Gastroesophageal sphincter (tissue), 4 donors: ENCODE measurements around the gene EHHADH. TPM values are rescaled to one million over a fixed set of nuclear protein-coding genes. Genes with fewer than 3 reads are reported as not detected.
A peak's percentile ranks its signal among the peaks of the same experiment; 100 is the strongest.
"Not testable (repeated sequence)": the region's sequence is repeated elsewhere in the genome, so short reads cannot be mapped to it uniquely, and the experiment has no call there.

Experiments
- ATAC-seq: fragments of 150-250 bp; one replicate; pipeline ENCODE4 v1.9.1; 2016; ENCODE audit warnings: mild to moderate bottlenecking, moderate library complexity
- H3K27ac ChIP-seq, 4 donors: fragments of 200-600 bp; sonication (generic) in 3 of 4; 1 replicate in 3 of 4; 2 replicates in 1 of 4; pipeline ENCODE4 v1.5.1; 2016 to 2019
- H3K27me3 ChIP-seq: fragments of 200-600 bp; sonication (generic); one replicate; pipeline ENCODE4 v1.5.1; 2019
- H3K36me3 ChIP-seq, 2 donors: fragments of 200-600 bp; sonication (generic); one replicate each; pipeline ENCODE4 v1.5.1; 2019; ENCODE audit warnings: control low read depth in 1 of 2
- H3K4me1 ChIP-seq, 3 donors: fragments of 200-600 bp; sonication (generic); 1 replicate in 2 of 3; 2 replicates in 1 of 3; pipeline ENCODE4 v1.5.1; 2016 to 2019; ENCODE audit warnings: control low read depth in 2 of 3
- H3K4me3 ChIP-seq, 2 donors: fragments of 200-600 bp; sonication (generic); one replicate each; pipeline ENCODE4 v1.5.1; 2019; ENCODE audit warnings: mild to moderate bottlenecking in 1 of 2, moderate library complexity in 1 of 2
- H3K9me3 ChIP-seq, 3 donors: fragments of 200-600 bp; sonication (generic); one replicate each; pipeline ENCODE4 v1.5.1; 2017 to 2019; ENCODE audit warnings: control low read depth in 2 of 3
- CTCF ChIP-seq, 4 experiments: fragments of 200-600 bp in 2 of 4; fragments of 450-650 bp in 2 of 4; sonication (generic) in 1 of 4; IDR thresholded peaks; one replicate each; pipeline ENCODE4 v1.5.1; 2017 to 2019; ENCODE audit warnings: antibody characterized with exemption in 4 of 4, mild to moderate bottlenecking in 2 of 4, moderate library complexity in 2 of 4
- EP300 ChIP-seq: sonication (generic); formaldehyde crosslinking; IDR thresholded peaks from one replicate; pipeline ENCODE4 v1.6.1; 2017; ENCODE audit warnings: antibody characterized with exemption, mild to moderate bottlenecking
- POLR2A ChIP-seq, 2 donors: fragments of 450-650 bp; IDR thresholded peaks; one replicate each; pipeline ENCODE4 v1.6.1; 2017; ENCODE audit warnings: antibody characterized with exemption in 2 of 2, mild to moderate bottlenecking in 2 of 2, moderate library complexity in 1 of 2
- POLR2AphosphoS5 ChIP-seq: sonication (generic); formaldehyde crosslinking; IDR thresholded peaks from one replicate; pipeline ENCODE4 v1.6.1; 2017; ENCODE audit warnings: antibody characterized with exemption
- WGBS, 2 donors: methylation state at CpG; one replicate each; pipeline ENCODE4 v1.1.5; 2018; ENCODE audit warnings: low coverage in 1 of 2; 5-methylcytosine and 5-hydroxymethylcytosine counted together
- total RNA-seq, 4 donors: library from RNA; depleted of rRNA; stranded (reverse); fragments of >200 nt; gene quantifications; one replicate each; pipeline ENCODE4 v1.1.0, GENCODE V29; 2016

Gene EHHADH
- total RNA-seq: 1 to 10 TPM; 2.6 to 7.2 (median 4.3) TPM

GRCh38 chr3:185253645-185254410 is at the start of gene EHHADH:
EHHADH (minus strand) TSS chr3:185254049; CDS start chr3:185254022, 27 bp downstream.
- H3K9me3 ChIP-seq: no peaks in the 10 kb centered on the region
- H3K4me1 ChIP-seq: no peaks in the 10 kb centered on the region
- peak; percentile 97 for ATAC-seq
- no peaks in the 10 kb centered on the region for H3K36me3 ChIP-seq
- peak; percentile 28 to 52 for TF ChIP-seq POLR2A (IDR thresholded peaks at IDR 0.05)
- peak; percentile 58 for TF ChIP-seq POLR2AphosphoS5
- TF ChIP-seq EP300: no peak
- peak in 2 of 4 experiments; percentile 23 to 30 for TF ChIP-seq CTCF (IDR thresholded peaks at IDR 0.05)
- H3K27ac ChIP-seq: peak within 1 kb of the TSS; percentile 43 to 80 (median 76)
- peak within 1 kb of the TSS; percentile 68 to 89 for H3K4me3 ChIP-seq
- WGBS, 2 donors: 4 to 35% methylated on average over 6 to 26 of the region's 53 CpGs
- no peaks in the 10 kb centered on the region for H3K27me3 ChIP-seq

- H3K9me3 ChIP-seq, H3K4me1 ChIP-seq, H3K4me3 ChIP-seq, H3K27me3 ChIP-seq, ATAC-seq, H3K27ac ChIP-seq: not testable (repeated sequence)
- peaks cover 0 to 23% of the 10 kb centered on the region in 2 donors for H3K36me3 ChIP-seq
- 71 to 86% methylated on average over 1 to 10 of the region's 10 CpGs for WGBS, 2 donors
Measured at GRCh38 chr3:185299918-185300426, 46.1 kb upstream of the EHHADH start.

GRCh38 chr3:185297867-185298266 is 44.0 kb upstream of the EHHADH start:
- WGBS, 2 donors: 77 to 86% methylated on average over 1 to 3 of the region's 3 CpGs
- no peaks in the 10 kb centered on the region for H3K4me1 ChIP-seq
- H3K4me3 ChIP-seq: no peak overlapping the region
- no peaks in the 10 kb centered on the region for H3K27me3 ChIP-seq
- H3K9me3 ChIP-seq: no peaks in the 10 kb centered on the region
- peaks cover 0 to 25% of the 10 kb centered on the region in 2 donors for H3K36me3 ChIP-seq
- TF ChIP-seq CTCF (IDR thresholded peaks at IDR 0.05) (no peak), EP300 (no peak)
- ATAC-seq: no peak
- no peak overlapping the region for H3K27ac ChIP-seq

- H3K4me3 ChIP-seq: no peak overlapping the region
- no peak overlapping the region for H3K27ac ChIP-seq
- H3K27me3 ChIP-seq: no peaks in the 10 kb centered on the region
- H3K36me3 ChIP-seq: peaks cover 0 to 25% of the 10 kb centered on the region in 2 donors
- H3K4me1 ChIP-seq: no peaks in the 10 kb centered on the region
- H3K9me3 ChIP-seq: no peaks in the 10 kb centered on the region
- TF ChIP-seq EP300 (no peak), POLR2AphosphoS5 (no peak), POLR2A (IDR thresholded peaks at IDR 0.05) (no peak), CTCF (IDR thresholded peaks at IDR 0.05) (no peak)
- no peak for ATAC-seq
- 93 to 96% methylated on average over 4 to 6 of the region's 7 CpGs for WGBS, 2 donors
Measured at GRCh38 chr3:185292238-185292637, 38.4 kb upstream of the EHHADH start.

GRCh38 chr3:185290266-185290665 is 36.4 kb upstream of the EHHADH start:
- H3K4me3 ChIP-seq: no peak overlapping the region
- no peak overlapping the region for H3K27ac ChIP-seq
- no peak for TF ChIP-seq CTCF (IDR thresholded peaks at IDR 0.05)
- no peak for TF ChIP-seq EP300
- TF ChIP-seq POLR2AphosphoS5: no peak
- no peak for TF ChIP-seq POLR2A (IDR thresholded peaks at IDR 0.05)
- no peaks in the 10 kb centered on the region for H3K9me3 ChIP-seq
- 63 to 89% methylated on average over 3 of the region's 3 CpGs for WGBS, 2 donors
- no peaks in the 10 kb centered on the region for H3K27me3 ChIP-seq
- no peak for ATAC-seq
- H3K36me3 ChIP-seq: peaks cover 0 to 31% of the 10 kb centered on the region in 2 donors
- no peaks in the 10 kb centered on the region for H3K4me1 ChIP-seq
